Rectal smooth muscle tissue (tissue), 1 donor: ENCODE measurements around the gene MYO1D.

ENCODE experiments used
- H3K27ac ChIP-seq: one replicate; pipeline ENCODE4 v1.7.0; 2013; ENCODE audit warnings: low read depth, low read length, inconsistent platforms
- H3K27me3 ChIP-seq: one replicate; pipeline ENCODE4 v1.7.0; 2013; ENCODE audit warnings: low read length; ENCODE audit not compliant: control insufficient read depth, insufficient read depth
- H3K36me3 ChIP-seq: one replicate; pipeline ENCODE4 v1.7.0; 2013; ENCODE audit warnings: low read length; ENCODE audit not compliant: control insufficient read depth, insufficient read depth
- H3K4me1 ChIP-seq: one replicate; pipeline ENCODE4 v1.7.0; 2013; ENCODE audit warnings: low read length; ENCODE audit not compliant: control insufficient read depth, insufficient read depth
- H3K4me3 ChIP-seq: one replicate; pipeline ENCODE4 v1.7.0; 2013; ENCODE audit warnings: low read length
- H3K9ac ChIP-seq: one replicate; pipeline ENCODE4 v1.7.0; 2013; ENCODE audit warnings: low read length

MYO1D gene

GRCh38 chr17:32695864-32696263, 181.1 kb downstream of the MYO1D start:
- Histone ChIP-seq H3K27ac (no peak overlapping the region), H3K27me3 (no peaks in the 10 kb centered on the region), H3K4me1 (no peaks in the 10 kb centered on the region), H3K4me3 (no peak overlapping the region), H3K9ac (no peak overlapping the region), H3K36me3 (no peaks in the 10 kb centered on the region)

GRCh38 chr17:32693194-32693897, 183.6 kb downstream of the MYO1D start:
- Histone ChIP-seq H3K9ac (no peak overlapping the region), H3K27me3 (no peaks in the 10 kb centered on the region), H3K4me3 (no peak overlapping the region), H3K4me1 (no peaks in the 10 kb centered on the region), H3K36me3 (no peaks in the 10 kb centered on the region), H3K27ac (no peak overlapping the region)

- Histone ChIP-seq H3K27me3 (no peaks in the 10 kb centered on the region), H3K4me1 (no peaks in the 10 kb centered on the region), H3K4me3 (no peak overlapping the region), H3K27ac (no peak overlapping the region), H3K9ac (no peak overlapping the region), H3K36me3 (no peaks in the 10 kb centered on the region)
These were observed 184.7 kb downstream of the MYO1D start for GRCh38 chr17:32692179-32692578.

GRCh38 chr17:32689348-32689747, 187.6 kb downstream of the MYO1D start:
- H3K9ac ChIP-seq = no peak overlapping the region
- no peaks in the 10 kb centered on the region for H3K4me1 ChIP-seq
- no peak overlapping the region for H3K4me3 ChIP-seq
- no peaks in the 10 kb centered on the region for H3K27me3 ChIP-seq
- H3K36me3 ChIP-seq = no peaks in the 10 kb centered on the region
- no peak overlapping the region for H3K27ac ChIP-seq

- no peak overlapping the region for H3K9ac ChIP-seq
- no peak overlapping the region for H3K27ac ChIP-seq
- H3K4me3 ChIP-seq = no peak overlapping the region
- no peaks in the 10 kb centered on the region for H3K27me3 ChIP-seq
- no peaks in the 10 kb centered on the region for H3K36me3 ChIP-seq
- no peaks in the 10 kb centered on the region for H3K4me1 ChIP-seq
These were observed 188.7 kb downstream of the MYO1D start for GRCh38 chr17:32688221-32688620.

- no peaks in the 10 kb centered on the region for H3K27me3 ChIP-seq
- no peaks in the 10 kb centered on the region for H3K4me1 ChIP-seq
- no peak overlapping the region for H3K4me3 ChIP-seq
- no peak overlapping the region for H3K27ac ChIP-seq
- H3K36me3 ChIP-seq = no peaks in the 10 kb centered on the region
- H3K9ac ChIP-seq = no peak overlapping the region
These were observed 192.6 kb downstream of the MYO1D start for GRCh38 chr17:32684087-32684958.

- Histone ChIP-seq H3K27ac (no peak overlapping the region), H3K36me3 (no peaks in the 10 kb centered on the region), H3K27me3 (no peaks in the 10 kb centered on the region)
These were observed 203.0 kb downstream of the MYO1D start for GRCh38 chr17:32673964-32674363.

GRCh38 chr17:32672711-32673110, 204.2 kb downstream of the MYO1D start:
- Histone ChIP-seq H3K27ac (no peak overlapping the region), H3K27me3 (no peaks in the 10 kb centered on the region), H3K9ac (no peak overlapping the region), H3K4me3 (no peak overlapping the region), H3K4me1 (no peaks in the 10 kb centered on the region), H3K36me3 (no peaks in the 10 kb centered on the region)

More at GRCh38 chr17:32673964-32674363, 203.0 kb downstream of the MYO1D start:
- H3K4me3 ChIP-seq = no peak overlapping the region
- no peaks in the 10 kb centered on the region for H3K4me1 ChIP-seq
- no peak overlapping the region for H3K9ac ChIP-seq

GRCh38 chr17:32671896-32672295, 205.0 kb downstream of the MYO1D start:
- H3K36me3 ChIP-seq = no peaks in the 10 kb centered on the region
- H3K4me3 ChIP-seq = no peak overlapping the region
- no peaks in the 10 kb centered on the region for H3K4me1 ChIP-seq
- H3K27me3 ChIP-seq = no peaks in the 10 kb centered on the region
- no peak overlapping the region for H3K9ac ChIP-seq
- H3K27ac ChIP-seq = no peak overlapping the region

- no peak overlapping the region for H3K4me3 ChIP-seq
- no peaks in the 10 kb centered on the region for H3K4me1 ChIP-seq
- no peak overlapping the region for H3K9ac ChIP-seq
- no peaks in the 10 kb centered on the region for H3K36me3 ChIP-seq
- H3K27me3 ChIP-seq = no peaks in the 10 kb centered on the region
- no peak overlapping the region for H3K27ac ChIP-seq
These were observed 211.9 kb downstream of the MYO1D start for GRCh38 chr17:32664936-32665583.

- H3K27me3 ChIP-seq = no peaks in the 10 kb centered on the region
- no peaks in the 10 kb centered on the region for H3K4me1 ChIP-seq
- no peak overlapping the region for H3K9ac ChIP-seq
- no peak overlapping the region for H3K27ac ChIP-seq
- no peak overlapping the region for H3K4me3 ChIP-seq
- H3K36me3 ChIP-seq = peaks cover 3% of the 10 kb centered on the region
These were observed 216.4 kb downstream of the MYO1D start for GRCh38 chr17:32660496-32660985.

GRCh38 chr17:32659419-32659842, 217.5 kb downstream of the MYO1D start:
- Histone ChIP-seq H3K9ac (no peak overlapping the region), H3K27me3 (no peaks in the 10 kb centered on the region), H3K4me1 (no peaks in the 10 kb centered on the region), H3K36me3 (peaks cover 3% of the 10 kb centered on the region), H3K4me3 (no peak overlapping the region), H3K27ac (no peak overlapping the region)
